B cell (primary cell): Measurements from ENCODE around the gene RBPJ. TPM values are rescaled to one million over a fixed set of nuclear protein-coding genes. Genes with fewer than 3 reads are reported as not detected.

Experiments used
- ATAC-seq: fragments of 200-7000 bp; cut with Tn5 transposase; one replicate; pipeline ENCODE4 v1.10.0; 2021; ENCODE audit warnings: low read depth, mild to moderate bottlenecking, moderate number of reproducible peaks, moderate library complexity
- CTCF ChIA-PET: fragments of 350-600 bp; sonication (Branson Sonifier 250); formaldehyde crosslinking; loops from one replicate; lab custom pipeline; 2021; ENCODE audit warnings: antibody characterized with exemption, inconsistent platforms; lab: Charles Lee
- POLR2A ChIA-PET: fragments of 350-600 bp; sonication (Branson Sonifier 250); formaldehyde crosslinking; loops from one replicate; lab custom pipeline; 2021; ENCODE audit warnings: antibody characterized with exemption; lab: Charles Lee
- DNase-seq: peaks from one replicate; pipeline ENCODE4 v3.0.0; 2013
- H2AFZ ChIP-seq: 2 replicates; pipeline ENCODE4 v1.6.1; 2012; ENCODE audit warnings: mild to moderate bottlenecking, low read depth, low read length; ENCODE audit not compliant: insufficient read depth, poor library complexity, severe bottlenecking
- H3K27ac ChIP-seq, 2 donors: 1 replicate in 1 of 2; 2 replicates in 1 of 2; pipeline ENCODE4 v1.5.1; 2012 to 2013; ENCODE audit warnings: low read length in 2 of 2, mild to moderate bottlenecking in 2 of 2, moderate library complexity in 1 of 2
- H3K27me3 ChIP-seq, 4 experiments: fragments of 200-600 bp in 1 of 4; sonication (generic) in 1 of 4; replicated peaks in 1 of 4; 1 replicate in 2 of 4; 2 replicates in 2 of 4; pipeline versions ENCODE4 v1.6.1 to v1.7.0; 2013 to 2016; ENCODE audit warnings: low read length in 3 of 4, mild to moderate bottlenecking in 2 of 4, mixed read lengths in 1 of 4, moderate library complexity in 1 of 4; ENCODE audit not compliant: insufficient read depth in 4 of 4, control insufficient read depth in 3 of 4; ENCODE audit errors: control extremely low read depth in 1 of 4
- H3K36me3 ChIP-seq, 2 experiments: replicated peaks in 1 of 2; 1 replicate in 1 of 2; 2 replicates in 1 of 2; pipeline versions ENCODE4 v1.6.1 to v1.7.1; 2013; ENCODE audit warnings: low read length in 1 of 2; ENCODE audit not compliant: insufficient read depth in 2 of 2, control insufficient read depth in 1 of 2; ENCODE audit errors: control extremely low read depth in 1 of 2, extremely low read depth in 1 of 2
- H3K4me1 ChIP-seq, 2 donors: fragments of 200-600 bp in 1 of 2; sonication (generic) in 1 of 2; 1 replicate in 1 of 2; 2 replicates in 1 of 2; pipeline versions ENCODE4 v1.5.1 to v1.6.1; 2013 to 2017; ENCODE audit warnings: low read length in 2 of 2; ENCODE audit not compliant: control insufficient read depth in 2 of 2, insufficient read depth in 2 of 2
- H3K4me2 ChIP-seq: replicated peaks from 2 replicates; pipeline ENCODE3; 2012; ENCODE audit warnings: mild to moderate bottlenecking, low read depth, low read length; ENCODE audit not compliant: poor library complexity, severe bottlenecking
- H3K4me3 ChIP-seq, 5 experiments: fragments of 200-600 bp in 1 of 5; sonication (generic) in 1 of 5; 1 replicate in 3 of 5; 2 replicates in 2 of 5; pipeline versions ENCODE4 v1.5.1 to v1.7.0; 2011 to 2016; ENCODE audit warnings: low read length in 4 of 5, mild to moderate bottlenecking in 4 of 5, low read depth in 2 of 5, control low read depth in 1 of 5, moderate library complexity in 1 of 5; ENCODE audit not compliant: insufficient read depth in 1 of 5; ENCODE audit errors: control extremely low read depth in 1 of 5, extremely low read depth in 1 of 5
- H3K79me2 ChIP-seq: fragments of 200-600 bp; sonication (generic); one replicate; pipeline ENCODE4 v1.6.0; 2016; ENCODE audit warnings: low read length; ENCODE audit not compliant: control insufficient read depth, insufficient read depth
- H3K9ac ChIP-seq: fragments of 200-600 bp; sonication (generic); 2 replicates; pipeline ENCODE4 v1.6.1; 2017; ENCODE audit warnings: mild to moderate bottlenecking, low read length, moderate library complexity
- H3K9me3 ChIP-seq, 3 donors: one replicate each; pipeline versions ENCODE4 v1.6.1 to v1.7.1; 2013; ENCODE audit warnings: low read length in 2 of 3; ENCODE audit not compliant: control insufficient read depth in 2 of 3, insufficient read depth in 1 of 3; ENCODE audit errors: control extremely low read depth in 1 of 3
- H4K20me1 ChIP-seq: 2 replicates; pipeline ENCODE4 v1.6.0; 2012; ENCODE audit warnings: mild to moderate bottlenecking, low read length; ENCODE audit not compliant: insufficient read depth, control insufficient read depth, poor library complexity, severe bottlenecking
- H3K27ac Mint-ChIP-seq: one replicate; pipeline ENCODE4 v1.8.0; 2021; ENCODE audit warnings: mixed read lengths
- H3K27me3 Mint-ChIP-seq: one replicate; pipeline ENCODE4 v1.8.0; 2021; ENCODE audit warnings: mixed read lengths
- H3K4me1 Mint-ChIP-seq: one replicate; pipeline ENCODE4 v1.8.0; 2021; ENCODE audit warnings: mixed read lengths
- H3K4me3 Mint-ChIP-seq: one replicate; pipeline ENCODE4 v1.8.0; 2021; ENCODE audit warnings: mixed read lengths
- H3K9me3 Mint-ChIP-seq: one replicate; pipeline ENCODE4 v1.8.0; 2022; ENCODE audit warnings: mixed read lengths; ENCODE audit not compliant: insufficient read depth
- CTCF ChIP-seq: fragments of 200-600 bp; IDR thresholded peaks from one replicate; pipeline ENCODE4 v1.8.0; 2022; ENCODE audit warnings: antibody characterized with exemption, mild to moderate bottlenecking
- EZH2 ChIP-seq: IDR thresholded peaks from 2 replicates; pipeline ENCODE4 v1.6.1; 2012; ENCODE audit warnings: borderline replicate concordance, low read depth, mild to moderate bottlenecking, moderate library complexity, low read length; ENCODE audit not compliant: insufficient read depth, poor library complexity, severe bottlenecking
- WGBS: methylation state at CpG from one replicate; pipeline ENCODE4 v1.1.5; 2013; ENCODE audit warnings: missing lambda C conversion rate; ENCODE audit not compliant: insufficient coverage; 5-methylcytosine and 5-hydroxymethylcytosine counted together
- intact Hi-C: fragments of 100-400 bp; cut with micrococcal nuclease; formaldehyde crosslinking; loops from one replicate; pipeline ENCODE4 v1.10.0; 2022
- polyA plus RNA-seq: library from polyadenylated mRNA; depleted of rRNA; stranded (reverse); fragments of >200 nt; gene quantifications from 2 replicates; pipeline ENCODE4 v1.2.3, GENCODE V29; 2012
- total RNA-seq, 2 donors: library from RNA; stranded (reverse); fragments of 120-200 nt in 1 of 2; gene quantifications; 1 replicate in 1 of 2; 2 replicates in 1 of 2; pipeline versions ENCODE4 v1.2.3 to v1.2.4, GENCODE V29; 2013 to 2022

RBPJ gene
- total and polyA plus RNA-seq, 2 donors (not counting 1 experiment from before 2014, with no cell fraction given), result 10.6 to 50.1 TPM

GRCh38 chr4:26385690-26386089 is 64.9 kb downstream of the RBPJ start:
- peaks cover 2 to 5% (median 5%) of the 10 kb centered on the region in 3 donors for H3K9me3 ChIP-seq
- H3K36me3 ChIP-seq, result peaks cover 11 to 18% of the 10 kb centered on the region in 2 experiments
- TF ChIP-seq CTCF, result no peak
- TF ChIP-seq EZH2, result no peak
- H3K4me2 ChIP-seq, result no peak overlapping the region
- no peaks in the 10 kb centered on the region for H3K27me3 ChIP-seq
- peaks cover 16% of the 10 kb centered on the region for H3K79me2 ChIP-seq
- Mint-ChIP-seq H3K27me3 (no peaks in the 10 kb centered on the region), H3K4me1 (peaks cover 12% of the 10 kb centered on the region), H3K4me3 (no peak overlapping the region), H3K27ac (no peak overlapping the region), H3K9me3 (no peaks in the 10 kb centered on the region)
- intact Hi-C loops, result no loop called here
- no peak overlapping the region for H3K9ac ChIP-seq
- peaks cover 0 to 5% of the 10 kb centered on the region in 2 donors for H3K4me1 ChIP-seq
- H3K27ac ChIP-seq, result no peak overlapping the region
- H4K20me1 ChIP-seq, result peaks cover 18% of the 10 kb centered on the region
- H3K4me3 ChIP-seq, result no peak overlapping the region
- ATAC-seq, result no peak
- DNase-seq, result no peak
- H2AFZ ChIP-seq, result no peak overlapping the region
- ChIA-PET CTCF (interaction anchor here (0.9 kb wide), 1 partner anchor 56 kb away, joined by 3 read pairs; no protein-coding TSS in a partner anchor), POLR2A (no interaction called here)
- WGBS, result 100% methylated on average over 1 of the region's 3 CpGs

DNA sequence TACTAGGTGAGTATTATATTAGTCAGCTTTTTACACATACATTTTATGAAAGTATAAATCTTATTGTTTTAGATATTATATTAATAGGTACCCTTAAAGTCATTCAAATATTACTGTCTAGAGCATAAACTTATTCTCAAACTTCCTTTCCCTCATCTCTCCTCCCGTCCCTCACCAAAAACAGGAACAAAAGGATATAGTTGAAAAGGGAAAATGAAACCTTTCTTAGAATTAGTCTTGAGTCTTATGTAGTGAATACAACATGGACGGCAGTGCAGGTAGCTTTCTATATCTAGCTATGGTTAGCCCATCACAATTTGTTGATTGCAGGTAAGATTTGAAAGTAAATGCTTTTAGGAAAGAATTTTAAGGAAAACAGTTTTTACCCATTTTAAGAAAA is 65.6 kb downstream of the RBPJ start:
- no peak for ATAC-seq
- H3K27ac Mint-ChIP-seq, result no peak overlapping the region
- Histone ChIP-seq H3K9ac (no peak overlapping the region), H3K4me3 (no peak overlapping the region), H3K36me3 (peaks cover 11 to 18% of the 10 kb centered on the region in 2 experiments), H3K27me3 (no peaks in the 10 kb centered on the region), H3K4me1 (no peaks in the 10 kb centered on the region), H3K9me3 (peaks cover 2 to 5% (median 5%) of the 10 kb centered on the region in 3 donors), H3K4me2 (no peak overlapping the region), H3K27ac (no peak overlapping the region), H4K20me1 (peaks cover 12% of the 10 kb centered on the region), H2AFZ (no peak overlapping the region), H3K79me2 (peaks cover 9% of the 10 kb centered on the region)
- ChIA-PET POLR2A (no interaction called here), CTCF (interaction anchor here (0.9 to 1.1 kb wide), 2 partner anchors 56 to 304 kb away, joined by 3 read pairs; no protein-coding TSS in a partner anchor)
- no peak overlapping the region for H3K4me3 Mint-ChIP-seq
- no peaks in the 10 kb centered on the region for H3K9me3 Mint-ChIP-seq
- intact Hi-C loops, result no loop called here
- no peaks in the 10 kb centered on the region for H3K27me3 Mint-ChIP-seq
- whole genome bisulfite sequencing, result no CpG with 5 or more reads among the region's 2 CpGs
- DNase-seq, result no peak
- peaks cover 6% of the 10 kb centered on the region for H3K4me1 Mint-ChIP-seq
- TF ChIP-seq CTCF (no peak), EZH2 (no peak)
